Measurements from ENCODE around the gene LDLRAD4.

The LDLRAD4 gene

GRCh38 chr18:13218368-13218991, at the start of gene LDLRAD4:
Gene LDLRAD4, plus strand, starts transcription at chr18:13218760.
- no peak for FAIRE-seq

GRCh38 chr18:13173578-13174145, 44.9 kb upstream of the LDLRAD4 start:
- no peak for FAIRE-seq

- no peak for FAIRE-seq
These were observed 43.3 kb upstream of the LDLRAD4 start for GRCh38 chr18:13175266-13175665.

- no peak for FAIRE-seq
These were observed 42.8 kb upstream of the LDLRAD4 start for GRCh38 chr18:13175754-13176210.

DNA sequence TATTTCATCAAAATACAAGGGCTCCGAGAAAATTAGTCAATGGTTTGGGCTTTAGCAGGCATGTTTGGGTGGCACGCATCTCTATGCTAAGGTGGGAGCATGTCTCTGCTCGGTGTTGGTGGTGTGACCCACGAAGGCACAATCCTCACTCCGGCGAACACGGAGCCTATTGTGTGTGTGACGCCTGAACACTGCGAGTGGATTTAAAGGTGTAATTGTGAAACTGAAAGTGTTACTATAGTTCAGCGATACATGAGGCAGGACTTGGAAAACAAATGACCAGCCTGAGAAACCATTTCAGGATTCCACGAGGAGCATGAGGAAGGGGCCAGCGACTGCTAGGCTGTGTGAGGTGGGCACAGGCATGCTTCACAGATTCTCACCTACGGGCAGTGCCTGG, 41.7 kb upstream of the LDLRAD4 start:
- no peak for FAIRE-seq

DNA sequence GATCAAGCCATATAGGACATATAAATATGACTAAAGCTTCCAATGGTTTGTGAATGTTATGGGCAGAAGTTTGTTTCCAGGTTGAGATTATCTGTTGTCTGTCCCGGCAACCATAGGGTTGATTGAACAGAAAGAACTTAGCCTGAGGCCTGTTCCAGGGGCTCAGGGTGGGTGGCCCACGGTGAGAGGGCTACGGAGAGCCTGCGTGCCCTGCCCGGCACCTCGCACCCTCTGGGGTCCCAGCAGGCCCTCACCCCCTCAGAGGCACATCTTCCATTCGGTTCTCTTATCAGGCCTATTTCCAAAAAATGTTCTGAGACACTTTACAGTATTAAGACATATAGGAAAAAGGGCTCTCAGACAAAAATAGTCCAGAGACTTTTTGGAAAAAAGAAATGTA, 40.4 kb upstream of the LDLRAD4 start:
- no peak for FAIRE-seq

DNA sequence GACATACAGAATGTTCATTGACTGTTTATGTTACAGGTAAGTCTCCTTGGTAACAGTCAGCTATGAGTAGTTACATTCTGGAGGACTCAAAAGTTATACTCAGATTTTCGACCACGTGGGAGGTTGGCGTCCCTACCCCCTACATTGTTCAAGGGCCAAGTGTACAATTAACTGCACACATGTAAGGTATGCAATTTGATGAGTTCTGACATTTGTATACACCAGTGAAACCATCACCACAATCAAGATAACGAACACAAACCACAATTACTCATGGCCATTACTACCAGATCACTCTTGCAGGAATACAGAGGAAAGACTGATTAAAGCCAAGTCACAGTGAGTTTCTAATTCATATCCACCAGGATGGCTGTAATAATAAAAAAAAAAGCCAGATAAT, 39.6 kb upstream of the LDLRAD4 start:
- FAIRE-seq, result no peak

DNA sequence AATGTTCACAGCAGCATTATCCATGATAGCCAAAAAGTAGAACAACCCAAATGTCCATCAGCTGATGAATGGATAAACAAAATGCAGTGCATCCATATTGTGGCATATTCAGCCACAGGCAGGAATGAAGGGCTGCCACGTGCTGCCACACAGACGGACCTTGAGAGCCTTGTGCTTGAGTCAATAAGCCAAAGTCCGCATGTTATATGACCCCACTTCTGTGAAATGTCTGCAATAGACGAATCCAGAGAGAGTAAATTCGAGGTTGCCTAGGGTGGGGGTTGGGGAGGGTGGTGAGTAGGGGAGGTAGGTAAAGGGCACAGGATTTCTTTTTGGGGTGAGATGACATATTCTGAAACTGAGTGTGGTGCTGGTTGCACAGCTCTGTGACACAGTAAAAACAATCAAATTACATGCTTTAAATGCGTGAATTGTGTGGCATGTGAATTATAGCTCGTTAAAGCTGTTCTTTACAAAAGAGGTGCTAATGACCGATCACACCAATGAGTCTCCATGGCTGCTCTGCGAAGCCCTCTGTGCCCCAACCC, 38.9 kb upstream of the LDLRAD4 start:
- FAIRE-seq, result no peak

GRCh38 chr18:13180614-13181375, 37.8 kb upstream of the LDLRAD4 start:
- FAIRE-seq, result no peak

GRCh38 chr18:13181765-13182164, 36.8 kb upstream of the LDLRAD4 start:
- FAIRE-seq, result no peak

DNA sequence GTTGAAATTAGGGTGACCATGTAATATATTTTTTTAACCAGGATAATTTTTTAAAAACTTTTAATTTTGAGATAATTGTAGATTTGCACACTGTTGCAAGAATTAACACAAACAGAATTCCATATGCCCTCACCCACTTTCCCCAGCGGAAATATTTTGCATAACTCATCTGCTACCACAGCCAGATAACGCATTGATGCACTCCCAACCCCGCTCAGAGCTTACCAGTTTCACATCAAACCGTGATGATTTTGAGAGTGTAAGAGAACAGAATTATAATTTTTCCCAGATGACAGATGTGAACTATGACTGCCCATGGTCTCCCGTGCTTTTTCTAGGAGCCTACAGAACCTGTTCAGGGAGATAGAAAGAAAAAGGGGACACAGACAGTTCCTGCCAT, 35.2 kb upstream of the LDLRAD4 start:
- no peak for FAIRE-seq

DNA sequence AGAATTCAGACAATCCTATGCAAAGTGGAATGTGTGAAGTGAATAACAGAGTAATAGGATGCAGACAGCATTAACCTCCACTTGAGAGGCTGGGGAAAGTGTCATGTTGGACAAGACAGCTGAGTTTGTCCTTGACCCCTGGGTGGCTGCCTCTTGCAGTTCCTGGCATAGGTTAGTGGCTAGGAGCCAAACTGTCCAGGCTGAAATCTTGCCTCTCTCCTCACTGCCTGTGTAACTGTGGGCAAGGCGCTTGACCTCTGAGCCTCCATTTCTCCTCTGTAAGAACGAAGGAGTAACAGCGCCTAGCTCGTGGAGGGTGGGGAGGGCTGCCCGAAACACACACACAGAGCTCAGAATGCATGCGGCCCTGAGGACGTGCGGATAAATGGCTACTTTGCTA, 34.8 kb upstream of the LDLRAD4 start:
- FAIRE-seq, result no peak

GRCh38 chr18:13184396-13184795, 34.2 kb upstream of the LDLRAD4 start:
- FAIRE-seq, result no peak

DNA sequence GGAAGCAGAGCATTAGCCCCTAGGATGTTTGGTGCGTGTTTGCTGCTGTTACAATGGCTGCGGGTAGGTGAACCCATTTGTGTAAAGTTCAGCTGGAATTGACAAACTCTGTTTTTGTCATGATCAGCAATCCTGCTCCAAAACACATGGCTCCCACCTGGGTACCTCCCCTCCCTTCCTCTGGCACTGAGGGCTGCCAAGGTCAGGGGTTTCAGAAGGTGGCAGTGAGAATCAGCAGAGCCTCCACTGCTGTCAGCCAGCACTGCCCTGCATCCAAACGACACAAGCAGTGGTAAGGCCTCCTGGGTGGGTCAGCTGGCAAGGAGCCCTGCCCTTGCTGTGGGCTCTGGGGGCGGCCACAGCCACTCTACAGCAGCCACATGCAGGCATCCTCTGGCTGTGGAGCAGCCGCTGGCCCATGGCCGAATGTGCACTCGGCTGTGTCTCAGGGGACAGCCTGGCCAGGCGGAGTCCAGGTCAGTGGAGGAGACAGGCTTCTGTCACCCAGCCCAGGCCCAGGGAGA, 32.8 kb upstream of the LDLRAD4 start:
- FAIRE-seq, result no peak

DNA sequence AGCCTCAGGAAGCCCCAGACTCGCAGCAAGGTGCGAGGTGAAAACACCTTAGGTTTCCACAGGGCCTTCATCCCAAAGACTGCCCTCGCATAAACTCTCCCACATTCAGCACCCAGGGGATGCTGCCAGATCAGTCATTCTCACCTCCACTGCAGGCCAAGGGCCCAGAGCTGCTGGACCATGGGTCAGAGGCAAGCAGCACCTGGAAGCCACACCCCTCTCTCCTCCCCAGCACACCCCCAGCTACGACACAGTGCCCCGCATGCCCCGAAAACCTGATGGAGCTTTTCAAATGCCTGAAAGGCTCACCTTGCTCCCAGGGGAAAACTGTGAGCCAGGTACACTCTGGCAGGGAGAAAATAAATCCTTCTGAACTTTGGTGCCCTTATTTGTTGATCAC, 31.9 kb upstream of the LDLRAD4 start:
- FAIRE-seq, result no peak

DNA sequence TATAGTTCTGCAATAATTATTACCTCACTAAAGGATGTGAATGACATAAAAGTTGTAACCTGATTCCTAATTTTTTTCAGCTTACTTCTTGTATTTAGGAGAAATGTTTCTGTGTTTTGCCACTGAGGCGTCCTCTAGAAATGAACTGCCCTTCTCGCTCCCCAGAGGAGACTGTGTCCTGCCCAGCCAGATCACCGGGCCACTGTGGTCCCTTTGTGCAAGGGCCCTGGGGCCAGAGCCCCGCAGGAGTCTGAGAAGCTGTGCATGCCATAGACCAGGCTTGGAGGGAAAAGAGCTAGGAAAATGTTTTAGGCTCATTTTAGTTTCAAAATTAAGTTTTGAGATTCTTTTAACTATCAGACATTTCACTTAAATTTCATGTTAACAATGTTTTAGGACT, 31.1 kb upstream of the LDLRAD4 start:
- FAIRE-seq, result no peak

GRCh38 chr18:13191031-13191430, 27.5 kb upstream of the LDLRAD4 start:
- no peak for FAIRE-seq

DNA sequence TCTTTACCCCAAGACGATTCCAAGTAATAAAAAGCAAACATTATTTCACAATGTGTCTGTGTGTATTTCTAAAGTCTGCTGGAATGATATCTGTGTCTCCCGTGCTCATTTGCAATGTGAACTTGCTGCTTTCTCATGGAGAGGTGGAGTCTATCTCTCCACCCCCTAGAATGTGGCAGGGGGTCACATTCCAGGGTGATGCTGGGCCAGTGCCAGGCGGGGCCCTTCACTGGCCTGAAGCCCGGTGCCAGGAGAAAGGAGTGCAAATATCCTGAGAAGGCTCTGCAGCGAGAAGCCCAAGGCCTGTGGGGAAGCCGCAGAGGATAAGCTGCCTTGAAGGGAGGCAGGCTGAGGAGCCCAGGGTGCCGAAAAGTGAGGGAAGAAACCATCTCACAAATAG, 26.8 kb upstream of the LDLRAD4 start:
- FAIRE-seq, result no peak

DNA sequence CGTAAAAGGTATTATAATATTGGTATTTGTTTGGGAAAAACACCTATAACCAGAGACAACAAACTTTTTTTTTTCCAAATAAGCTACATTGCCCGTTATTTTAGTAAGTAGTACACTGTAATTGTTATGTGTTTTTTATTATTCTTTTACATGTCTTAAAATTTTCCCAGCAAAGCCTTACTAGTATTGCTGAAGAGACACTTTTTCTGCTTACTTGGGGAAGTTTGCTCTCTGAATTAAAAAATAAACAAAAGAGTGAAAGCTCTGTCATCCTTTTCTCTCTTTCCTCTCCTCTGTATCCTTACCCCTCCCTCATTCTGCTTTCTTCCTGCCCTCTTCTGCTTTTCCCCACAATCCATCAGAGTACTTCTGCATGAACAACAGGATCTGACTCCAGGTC, 25.6 kb upstream of the LDLRAD4 start:
- no peak for FAIRE-seq

- no peak for FAIRE-seq
These were observed 24.3 kb upstream of the LDLRAD4 start for GRCh38 chr18:13194239-13194638.

GRCh38 chr18:13198701-13199100, 19.9 kb upstream of the LDLRAD4 start:
- no peak for FAIRE-seq

- FAIRE-seq, result no peak
These were observed 19.4 kb upstream of the LDLRAD4 start for GRCh38 chr18:13199169-13199568.

- FAIRE-seq, result no peak
These were observed 17.3 kb upstream of the LDLRAD4 start for GRCh38 chr18:13201292-13201691.

- no peak for FAIRE-seq
These were observed 16.0 kb upstream of the LDLRAD4 start for GRCh38 chr18:13202571-13202970.

Measured in G401.6 (cell line).